Gastrocnemius medialis (tissue), 4 donors: ENCODE data around the gene ZBTB7A.

Experiments used
- CTCF ChIP-seq, 5 experiments: fragments of 450-650 bp in 3 of 5; fragments of 200-600 bp in 2 of 5; sonication (generic) in 2 of 5; IDR thresholded peaks in 4 of 5; conservative IDR thresholded peaks in 1 of 5; 1 replicate in 4 of 5; 2 replicates in 1 of 5; pipeline ENCODE4 v1.5.1; 2016 to 2019; ENCODE audit warnings: antibody characterized with exemption in 5 of 5, mild to moderate bottlenecking in 3 of 5, moderate library complexity in 3 of 5
- POLR2A ChIP-seq, 2 donors: fragments of 450-650 bp; IDR thresholded peaks; one replicate each; pipeline ENCODE4 v1.6.1; 2017; ENCODE audit warnings: antibody characterized with exemption in 2 of 2, mild to moderate bottlenecking in 2 of 2, moderate library complexity in 2 of 2

- TF ChIP-seq CTCF (IDR thresholded peaks at IDR 0.05 in 4 of 5, conservative IDR thresholded peaks at IDR 0.05 in 1 of 5) (peak in 4 of 5 experiments; percentile 13 to 26 (median 14)), POLR2A (IDR thresholded peaks at IDR 0.05) (no peak)
Measured at GRCh38 chr19:4063369-4064148, 3.1 kb downstream of the ZBTB7A start.
